ENCODE results near the gene GSE1.

GSE1 gene

DNA sequence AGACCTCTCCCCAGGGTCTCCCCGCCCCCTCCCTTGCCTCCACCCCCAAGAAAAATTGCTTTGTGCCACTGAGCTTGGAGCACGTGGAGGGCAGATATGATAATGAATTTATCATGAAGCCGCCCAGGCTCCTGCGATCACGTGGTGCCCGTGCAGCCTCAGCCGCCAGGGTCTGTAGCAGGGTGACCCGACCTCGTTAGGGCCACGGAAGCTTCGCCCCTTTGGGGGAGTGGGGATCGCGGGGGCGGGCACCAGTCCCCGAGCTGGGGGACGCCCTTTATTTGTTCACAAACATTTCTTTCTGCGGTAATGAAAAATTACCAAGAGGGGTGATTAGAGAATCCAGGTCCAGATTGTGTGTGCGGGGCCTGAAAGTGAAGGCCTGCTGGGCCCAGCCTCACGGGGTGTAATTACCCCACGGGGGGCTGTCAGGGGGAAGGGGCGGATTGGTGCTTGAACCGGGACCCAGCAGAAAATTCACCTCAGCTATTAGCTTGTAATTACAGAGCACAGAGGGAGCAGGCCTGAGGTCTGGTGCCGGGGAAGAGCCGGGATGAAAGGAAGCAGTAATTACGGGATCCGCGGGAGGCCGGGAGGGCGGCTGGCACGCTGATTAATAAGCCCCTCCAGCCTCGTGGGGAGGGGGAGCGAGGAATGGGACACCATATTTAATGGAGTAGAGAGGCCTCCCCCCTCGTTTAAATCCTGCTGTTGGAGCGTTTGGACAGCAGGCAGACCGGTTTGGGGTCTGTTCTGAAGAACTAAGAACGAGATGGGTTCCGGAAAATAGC lies 13.3 kb downstream of the GSE1 start:
- no peak overlapping the region for H3K4me3 ChIP-seq (ENCODE audit: low read depth, low read length)
- no peak for TF ChIP-seq POLR2A (IDR thresholded peaks at IDR 0.05; ENCODE audit: extremely low read depth, insufficient read length)
- no peak for TF ChIP-seq MYC (IDR thresholded peaks at IDR 0.05; ENCODE audit: low read depth, low read length)
- TF ChIP-seq, protein P1, sequence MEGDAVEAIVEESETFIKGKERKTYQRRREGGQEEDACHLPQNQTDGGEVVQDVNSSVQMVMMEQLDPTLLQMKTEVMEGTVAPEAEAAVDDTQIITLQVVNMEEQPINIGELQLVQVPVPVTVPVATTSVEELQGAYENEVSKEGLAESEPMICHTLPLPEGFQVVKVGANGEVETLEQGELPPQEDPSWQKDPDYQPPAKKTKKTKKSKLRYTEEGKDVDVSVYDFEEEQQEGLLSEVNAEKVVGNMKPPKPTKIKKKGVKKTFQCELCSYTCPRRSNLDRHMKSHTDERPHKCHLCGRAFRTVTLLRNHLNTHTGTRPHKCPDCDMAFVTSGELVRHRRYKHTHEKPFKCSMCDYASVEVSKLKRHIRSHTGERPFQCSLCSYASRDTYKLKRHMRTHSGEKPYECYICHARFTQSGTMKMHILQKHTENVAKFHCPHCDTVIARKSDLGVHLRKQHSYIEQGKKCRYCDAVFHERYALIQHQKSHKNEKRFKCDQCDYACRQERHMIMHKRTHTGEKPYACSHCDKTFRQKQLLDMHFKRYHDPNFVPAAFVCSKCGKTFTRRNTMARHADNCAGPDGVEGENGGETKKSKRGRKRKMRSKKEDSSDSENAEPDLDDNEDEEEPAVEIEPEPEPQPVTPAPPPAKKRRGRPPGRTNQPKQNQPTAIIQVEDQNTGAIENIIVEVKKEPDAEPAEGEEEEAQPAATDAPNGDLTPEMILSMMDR (IDR thresholded peaks at IDR 0.05; ENCODE audit: low read depth, low read length): no peak
- TF ChIP-seq MAX (IDR thresholded peaks at IDR 0.05; ENCODE audit: low read depth, low read length): no peak
- no peak for DNase-seq (ENCODE audit: low read depth)

GRCh38 chr16:85627089-85627488 lies 14.0 kb downstream of the GSE1 start:
- TF ChIP-seq MYC (IDR thresholded peaks at IDR 0.05; ENCODE audit: low read depth, low read length) (no peak), MAX (IDR thresholded peaks at IDR 0.05; ENCODE audit: low read depth, low read length) (no peak), POLR2A (IDR thresholded peaks at IDR 0.05; ENCODE audit: extremely low read depth, insufficient read length) (no peak)
- TF ChIP-seq, protein P1 (IDR thresholded peaks at IDR 0.05; ENCODE audit: low read depth, low read length): no peak
- DNase-seq (ENCODE audit: low read depth): no peak
- no peak overlapping the region for H3K4me3 ChIP-seq (ENCODE audit: low read depth, low read length)

- no peak overlapping the region for H3K4me3 ChIP-seq (ENCODE audit: low read depth, low read length)
- no peak for TF ChIP-seq MYC (IDR thresholded peaks at IDR 0.05; ENCODE audit: low read depth, low read length)
- TF ChIP-seq POLR2A (IDR thresholded peaks at IDR 0.05; ENCODE audit: extremely low read depth, insufficient read length): no peak
- TF ChIP-seq, protein P1 (IDR thresholded peaks at IDR 0.05; ENCODE audit: low read depth, low read length): no peak
- TF ChIP-seq MAX (IDR thresholded peaks at IDR 0.05; ENCODE audit: low read depth, low read length): no peak
- no peak for DNase-seq (ENCODE audit: low read depth)
Observed at GRCh38 chr16:85627526-85628264, 14.6 kb downstream of the GSE1 start.

- H3K4me3 ChIP-seq (ENCODE audit: low read depth, low read length): no peak overlapping the region
- TF ChIP-seq POLR2A (IDR thresholded peaks at IDR 0.05; ENCODE audit: extremely low read depth, insufficient read length): no peak
- no peak for TF ChIP-seq MYC (IDR thresholded peaks at IDR 0.05; ENCODE audit: low read depth, low read length)
- TF ChIP-seq, protein P1 (IDR thresholded peaks at IDR 0.05; ENCODE audit: low read depth, low read length): no peak
- TF ChIP-seq MAX (IDR thresholded peaks at IDR 0.05; ENCODE audit: low read depth, low read length): no peak
- DNase-seq (ENCODE audit: low read depth): no peak
Observed at GRCh38 chr16:85628265-85628556, 15.1 kb downstream of the GSE1 start.

- peak; percentile 41 for DNase-seq (ENCODE audit: low read depth)
- H3K4me3 ChIP-seq (ENCODE audit: low read depth, low read length): no peak overlapping the region
- TF ChIP-seq MYC (IDR thresholded peaks at IDR 0.05; ENCODE audit: low read depth, low read length): no peak
- TF ChIP-seq, protein P1 (IDR thresholded peaks at IDR 0.05; ENCODE audit: low read depth, low read length): peak; percentile 23
- no peak for TF ChIP-seq MAX (IDR thresholded peaks at IDR 0.05; ENCODE audit: low read depth, low read length)
- no peak for TF ChIP-seq POLR2A (IDR thresholded peaks at IDR 0.05; ENCODE audit: extremely low read depth, insufficient read length)
Observed at GRCh38 chr16:85628645-85629044, 15.5 kb downstream of the GSE1 start.

Data from NB4 (cell line).